NCI-H2107 treated with DMSO at 0.1 percent for 48 hours (cell line): ENCODE results near the gene AXIN1.
A peak's percentile ranks its signal among the peaks of the same experiment; 100 is the strongest.

Source experiments
- DNase-seq: peaks from one replicate; lab custom pipeline; 2025; ENCODE audit not compliant: unreplicated experiment; lab: John Stamatoyannopoulos, UW

Gene AXIN1

GRCh38 chr16:285146-286055 is 67.1 kb downstream of the AXIN1 start:
- no peak for DNase-seq

- no peak for DNase-seq
Observed at GRCh38 chr16:284204-285120, 68.1 kb downstream of the AXIN1 start.

GRCh38 chr16:283033-283805 is 69.3 kb downstream of the AXIN1 start, which contains the start of gene PDIA2:
PDIA2 (plus strand) TSS chr16:283164; CDS start chr16:283170, 6 bp downstream.
- no peak for DNase-seq

- no peak for DNase-seq
Observed at GRCh38 chr16:282491-282890, 70.0 kb downstream of the AXIN1 start.

GRCh38 chr16:281660-282255 is 70.8 kb downstream of the AXIN1 start:
- DNase-seq = no peak

GRCh38 chr16:280991-281659 is 71.4 kb downstream of the AXIN1 start:
- no peak for DNase-seq

GRCh38 chr16:280552-280951 is 72.0 kb downstream of the AXIN1 start, which contains the start of gene ARHGDIG:
ARHGDIG (plus strand) TSS chr16:280591; CDS start chr16:280681, 90 bp downstream.
- no peak for DNase-seq

GRCh38 chr16:280005-280460 is 72.5 kb downstream of the AXIN1 start:
- no peak for DNase-seq

GRCh38 chr16:279531-279930 is 73.0 kb downstream of the AXIN1 start:
- DNase-seq = no peak

- DNase-seq = peak; percentile 12
Observed at GRCh38 chr16:278863-279366, 73.6 kb downstream of the AXIN1 start.

- no peak for DNase-seq
Observed at GRCh38 chr16:276426-277077, 76.0 kb downstream of the AXIN1 start.

GRCh38 chr16:275786-276232 is 76.7 kb downstream of the AXIN1 start, which contains the start of gene RGS11:
RGS11 (minus strand) TSS chr16:275944; CDS start chr16:275911, 33 bp downstream.
- no peak for DNase-seq

GRCh38 chr16:275041-275641 is 77.4 kb downstream of the AXIN1 start:
- peak; percentile 4 for DNase-seq

- DNase-seq = no peak
Observed at GRCh38 chr16:273547-274421, 78.7 kb downstream of the AXIN1 start.

GRCh38 chr16:272633-273546 is 79.6 kb downstream of the AXIN1 start:
- DNase-seq = no peak
